Dermis microvascular lymphatic vessel endothelial cell (primary cell): ENCODE data around the gene CDKN1C. TPM values are rescaled to one million over a fixed set of nuclear protein-coding genes. Genes with fewer than 3 reads are reported as not detected.

Experiments used
- DNase-seq, 2 donors: peaks; one replicate each; pipeline versions ENCODE4 v3.0.0 to v3.0.0-alpha.2; 2010; ENCODE audit warnings: low read depth in 2 of 2
- total RNA-seq: library from RNA; depleted of rRNA; stranded (reverse); fragments of >200 nt; gene quantifications from 2 replicates; pipeline ENCODE4 v1.2.1, GENCODE V29; 2014

Gene CDKN1C
- total RNA-seq, 1 donor from 2014 or later = 19.4 TPM

GRCh38 chr11:2848497-2848896, 37.1 kb downstream of the CDKN1C start:
- no peak for DNase-seq

GRCh38 chr11:2847561-2847960, 38.0 kb downstream of the CDKN1C start:
- no peak for DNase-seq

- no peak for DNase-seq
Measured at GRCh38 chr11:2846470-2846869, 39.1 kb downstream of the CDKN1C start.

DNA sequence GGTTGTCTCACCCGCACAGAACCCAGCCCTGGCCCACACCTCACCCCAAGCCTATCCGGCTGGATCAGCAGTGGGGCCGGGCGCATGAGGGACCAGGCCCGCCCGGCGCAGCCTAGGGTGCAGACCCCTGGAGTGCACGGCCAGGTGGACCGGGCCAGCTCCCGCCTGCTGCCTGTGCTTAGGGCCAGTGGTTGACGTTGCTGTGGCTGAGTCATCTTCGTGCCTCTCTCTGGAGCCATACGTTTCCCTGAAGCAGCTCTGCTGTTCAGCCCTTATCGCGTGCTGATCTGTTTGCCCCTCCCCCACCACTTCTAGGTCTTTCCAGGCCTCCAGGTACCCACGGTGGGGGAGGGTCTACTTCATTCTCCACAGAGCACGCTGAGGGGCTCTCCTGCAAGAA, 39.5 kb downstream of the CDKN1C start:
- no peak for DNase-seq

DNA sequence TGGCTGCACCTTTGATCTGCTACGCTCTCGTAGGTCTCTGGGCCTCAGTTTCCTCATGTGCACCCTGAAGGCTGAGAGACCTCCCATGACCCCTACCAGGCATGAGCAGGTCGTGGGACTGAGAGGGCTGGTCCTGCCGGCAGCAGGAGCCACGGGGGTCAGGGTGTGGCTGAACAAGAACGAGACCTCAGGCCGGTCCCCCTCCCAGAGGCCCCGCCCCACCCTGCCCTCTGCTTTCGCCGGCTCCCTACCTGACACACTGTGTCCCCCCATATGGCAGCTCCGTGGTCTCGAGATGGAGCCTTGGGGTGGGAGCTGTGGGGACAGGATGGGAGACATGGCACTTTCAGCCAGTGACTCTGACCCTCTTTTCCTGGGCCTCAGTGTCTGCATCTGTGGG, 40.6 kb downstream of the CDKN1C start:
- no peak for DNase-seq

DNA sequence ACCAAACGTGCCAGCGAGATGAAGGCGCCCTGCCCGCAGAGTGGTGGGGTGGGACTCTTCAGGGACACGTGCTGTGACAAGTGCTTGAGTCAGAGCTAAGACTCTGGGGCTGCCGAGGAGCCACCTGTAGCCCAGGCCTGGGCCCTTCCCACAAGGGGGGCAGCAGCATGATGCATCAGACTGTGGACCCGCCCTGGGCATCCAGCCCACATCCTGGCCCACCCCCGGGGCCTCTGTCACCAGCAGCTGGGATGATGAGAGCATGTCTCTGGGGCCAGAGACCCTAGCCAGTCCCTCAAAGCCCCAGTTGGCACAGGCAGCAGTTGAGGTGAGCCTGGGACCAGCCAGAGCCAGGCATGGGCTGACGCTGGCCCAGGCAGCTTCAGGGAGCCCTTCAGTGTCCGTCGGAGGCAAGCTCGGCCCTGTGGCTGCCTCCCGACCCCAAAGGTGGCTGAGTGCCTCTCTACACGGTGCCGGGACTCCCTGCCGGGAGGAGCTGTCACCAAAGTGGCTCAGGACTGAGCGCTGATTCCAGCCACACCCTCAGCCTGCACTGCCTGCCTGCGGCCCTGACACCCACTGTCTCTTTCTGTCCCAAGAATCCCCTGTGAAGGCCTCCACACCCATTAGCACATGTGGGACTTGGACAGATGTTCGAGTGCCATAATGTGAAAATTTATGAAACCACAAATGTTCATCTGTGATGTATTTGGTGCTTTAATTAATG, 41.3 kb downstream of the CDKN1C start:
- DNase-seq = no peak

DNA sequence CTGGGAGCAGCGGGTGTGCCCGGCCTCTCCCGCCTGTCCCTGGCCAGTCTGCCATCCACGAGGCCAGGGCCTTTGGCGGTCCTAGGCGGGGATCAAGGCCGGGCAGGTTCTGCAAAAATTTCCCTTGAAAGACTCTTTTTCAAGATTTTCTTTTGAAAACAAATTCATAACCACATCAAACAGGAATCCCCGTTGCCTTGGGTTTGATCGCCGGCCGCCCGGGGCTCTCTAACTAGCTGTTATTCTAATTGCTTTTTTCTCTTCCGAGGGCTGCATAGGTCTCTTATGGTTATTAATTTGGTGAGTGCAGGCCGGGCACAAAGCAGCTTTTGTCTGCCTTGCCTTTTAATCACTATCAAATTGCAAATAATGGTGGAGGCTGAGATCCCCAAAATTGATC, 42.0 kb downstream of the CDKN1C start:
- no peak for DNase-seq

GRCh38 chr11:2842876-2843275, 42.7 kb downstream of the CDKN1C start:
- no peak for DNase-seq

DNA sequence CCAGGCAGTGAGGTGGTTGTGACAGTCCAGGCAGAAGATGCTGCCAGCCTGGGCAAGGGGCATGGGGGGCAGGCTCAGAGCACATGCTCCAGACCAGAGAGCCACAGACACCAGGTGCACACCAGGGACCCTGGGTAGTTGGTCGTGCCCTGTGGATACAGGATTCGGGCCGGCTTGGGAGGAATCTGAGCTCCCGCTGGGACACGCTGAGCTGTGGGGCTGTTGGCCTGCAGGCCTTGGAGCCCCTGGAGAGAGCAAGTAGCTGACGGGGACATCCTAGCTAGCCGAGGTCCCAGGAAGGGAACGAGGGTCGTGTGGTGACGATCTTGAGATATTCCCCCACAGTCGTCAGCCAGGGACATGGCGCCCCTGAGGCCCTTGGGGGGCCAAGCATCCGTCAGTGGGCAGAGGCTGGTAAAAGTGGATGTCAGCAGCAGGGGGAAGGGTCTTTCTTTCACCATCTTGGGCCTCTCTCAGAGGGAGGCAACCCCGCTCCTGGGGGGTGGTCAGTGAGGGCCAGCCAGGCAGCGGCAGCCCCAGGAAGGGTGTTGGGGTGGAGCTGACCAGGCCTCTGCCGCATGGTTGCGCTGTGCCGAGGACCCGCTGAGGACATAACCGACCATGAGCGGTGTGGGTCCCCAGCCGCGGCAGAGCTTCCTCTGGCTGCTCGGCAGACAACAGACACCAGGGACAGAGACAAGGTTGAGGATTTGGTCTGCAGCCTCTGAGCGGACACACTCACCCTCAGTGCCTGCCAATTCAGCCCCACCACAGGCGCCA, 44.0 kb downstream of the CDKN1C start:
- DNase-seq = no peak

- DNase-seq = no peak
Measured at GRCh38 chr11:2839395-2839943, 46.1 kb downstream of the CDKN1C start.

DNA sequence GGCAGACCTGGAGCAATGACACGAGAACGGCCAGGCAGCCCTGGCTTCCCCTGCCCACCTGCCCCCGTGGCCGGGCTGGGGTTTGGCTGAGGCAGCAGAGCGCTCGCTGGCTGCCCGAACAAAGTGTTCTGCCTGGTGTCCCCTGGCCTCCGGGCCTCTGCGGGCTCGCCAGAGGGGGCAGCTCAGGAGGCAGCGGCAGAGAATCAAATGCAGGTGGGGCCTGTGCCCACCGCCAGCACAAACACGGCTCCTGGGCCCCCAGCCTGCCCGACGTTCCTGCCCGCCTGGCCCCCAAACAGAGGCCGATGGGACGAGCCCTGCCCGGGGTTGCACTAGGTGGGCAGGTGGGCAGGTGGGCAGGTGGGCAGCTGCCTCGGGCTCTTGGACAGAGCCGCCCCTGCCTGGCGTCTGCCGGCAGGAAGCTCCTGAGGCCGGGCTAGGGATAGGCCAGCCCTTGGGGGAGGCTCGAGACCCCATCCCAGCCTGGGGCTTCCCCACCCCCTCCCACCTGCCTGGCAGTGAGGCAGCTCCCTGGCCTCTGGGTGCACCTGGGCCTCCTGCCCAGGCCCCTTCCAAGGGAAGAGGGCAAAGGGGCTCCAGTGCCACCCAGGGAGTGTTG, 46.8 kb downstream of the CDKN1C start:
- DNase-seq = no peak

DNA sequence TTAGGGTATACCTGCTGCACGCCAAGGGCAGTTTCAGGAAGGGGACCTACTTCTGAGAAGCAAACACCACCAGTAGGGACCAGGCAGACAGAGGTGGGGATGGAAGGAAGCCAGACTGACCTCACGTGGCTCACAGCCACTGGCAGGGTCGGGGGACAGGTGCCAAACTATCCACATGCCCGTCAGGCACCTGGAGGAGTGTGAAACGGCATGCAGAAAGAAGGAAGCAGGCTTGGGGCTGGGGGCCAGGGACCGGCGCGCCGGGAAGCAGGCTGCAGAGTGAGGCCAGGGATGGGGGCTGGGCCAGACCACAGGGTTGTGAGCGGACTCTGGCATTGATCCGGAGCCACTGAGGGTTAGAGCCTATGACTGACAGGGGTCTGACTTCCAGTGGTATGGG, 47.5 kb downstream of the CDKN1C start:
- DNase-seq = no peak

GRCh38 chr11:2837651-2838050, 47.9 kb downstream of the CDKN1C start:
- DNase-seq = no peak

DNA sequence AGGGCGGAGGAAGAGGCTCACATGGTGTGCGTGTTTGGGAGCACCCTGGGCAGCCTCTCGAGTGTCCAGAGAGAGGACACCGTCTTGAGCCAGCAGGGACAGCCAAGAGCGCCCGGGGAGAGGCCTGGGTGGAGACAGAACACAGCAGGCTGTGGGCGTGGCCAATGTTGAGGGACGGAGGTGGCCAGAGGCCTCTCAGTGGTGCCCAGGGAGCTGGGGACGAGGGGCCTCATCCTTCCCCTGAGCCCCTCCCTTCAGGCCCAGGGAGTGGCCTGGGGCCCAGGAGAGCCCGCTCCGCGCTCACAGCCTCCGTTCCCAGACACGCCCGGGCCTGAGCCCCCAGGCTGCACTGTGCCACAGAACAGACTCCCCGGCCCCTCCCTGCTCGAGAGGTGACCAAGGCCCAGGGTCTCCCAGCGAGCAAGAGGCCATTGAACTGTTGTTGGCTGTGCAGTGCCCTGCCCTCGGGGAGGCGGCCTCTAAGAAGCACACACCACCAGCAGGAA, 48.4 kb downstream of the CDKN1C start:
- no peak for DNase-seq

DNA sequence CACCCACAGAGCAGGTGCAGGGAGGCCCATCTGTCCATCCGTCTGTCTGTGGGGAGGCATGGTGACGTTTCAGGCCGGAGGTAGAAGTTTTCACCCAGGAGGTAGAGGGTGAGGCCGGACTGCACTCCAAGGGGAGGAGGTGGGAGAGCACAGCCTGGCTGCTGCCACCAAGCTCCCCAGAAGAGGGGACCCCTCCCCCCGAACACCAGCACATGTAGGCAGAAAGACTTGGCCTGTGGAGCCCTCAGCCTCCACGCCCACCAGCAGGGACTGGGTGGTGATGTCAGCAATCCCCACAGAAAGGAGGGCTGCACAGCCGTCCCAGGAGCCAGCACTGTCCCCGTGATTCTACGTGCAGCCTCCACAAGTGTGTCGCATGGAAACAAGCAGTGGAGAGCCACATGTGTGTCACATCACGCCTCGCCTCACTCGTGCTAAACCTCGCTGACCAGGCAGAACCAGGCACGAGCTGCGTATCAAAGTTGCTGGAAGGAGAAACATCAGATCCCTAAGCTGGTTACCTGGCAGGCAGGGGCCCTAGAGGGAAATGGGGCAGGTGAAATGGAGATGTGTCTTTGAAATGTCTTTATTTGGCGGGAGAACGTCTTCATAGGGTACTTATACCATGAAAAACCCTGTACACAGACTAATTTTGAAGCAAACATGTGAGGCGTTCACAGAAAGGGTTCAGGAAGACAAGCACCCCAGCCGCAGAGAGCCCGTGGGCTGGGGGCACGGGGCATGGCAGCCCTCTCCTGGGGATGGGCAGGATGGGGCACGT, 49.1 kb downstream of the CDKN1C start:
- no peak for DNase-seq

- no peak for DNase-seq
Measured at GRCh38 chr11:2835751-2836150, 49.8 kb downstream of the CDKN1C start.

DNA sequence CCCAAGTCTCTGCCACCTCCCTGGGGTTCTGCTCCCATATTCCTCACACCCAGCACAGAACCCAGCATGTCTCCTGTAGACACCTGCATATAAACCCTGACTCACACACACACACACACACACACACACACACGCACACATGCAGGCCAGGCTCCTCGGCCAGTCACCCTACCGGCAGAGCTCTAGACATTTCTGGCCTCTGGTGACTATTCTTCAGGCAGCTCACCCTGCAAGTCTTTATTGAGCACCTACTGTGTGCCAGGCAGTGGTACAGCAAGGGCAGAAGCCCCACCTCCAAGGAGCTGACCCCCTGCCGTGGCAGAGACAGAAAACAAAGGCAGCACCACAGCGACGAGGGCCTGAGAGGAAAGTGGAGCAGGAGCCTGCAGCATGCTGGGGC, 50.3 kb downstream of the CDKN1C start:
- no peak for DNase-seq

- DNase-seq = no peak
Measured at GRCh38 chr11:2834503-2835273, 50.9 kb downstream of the CDKN1C start.

DNA sequence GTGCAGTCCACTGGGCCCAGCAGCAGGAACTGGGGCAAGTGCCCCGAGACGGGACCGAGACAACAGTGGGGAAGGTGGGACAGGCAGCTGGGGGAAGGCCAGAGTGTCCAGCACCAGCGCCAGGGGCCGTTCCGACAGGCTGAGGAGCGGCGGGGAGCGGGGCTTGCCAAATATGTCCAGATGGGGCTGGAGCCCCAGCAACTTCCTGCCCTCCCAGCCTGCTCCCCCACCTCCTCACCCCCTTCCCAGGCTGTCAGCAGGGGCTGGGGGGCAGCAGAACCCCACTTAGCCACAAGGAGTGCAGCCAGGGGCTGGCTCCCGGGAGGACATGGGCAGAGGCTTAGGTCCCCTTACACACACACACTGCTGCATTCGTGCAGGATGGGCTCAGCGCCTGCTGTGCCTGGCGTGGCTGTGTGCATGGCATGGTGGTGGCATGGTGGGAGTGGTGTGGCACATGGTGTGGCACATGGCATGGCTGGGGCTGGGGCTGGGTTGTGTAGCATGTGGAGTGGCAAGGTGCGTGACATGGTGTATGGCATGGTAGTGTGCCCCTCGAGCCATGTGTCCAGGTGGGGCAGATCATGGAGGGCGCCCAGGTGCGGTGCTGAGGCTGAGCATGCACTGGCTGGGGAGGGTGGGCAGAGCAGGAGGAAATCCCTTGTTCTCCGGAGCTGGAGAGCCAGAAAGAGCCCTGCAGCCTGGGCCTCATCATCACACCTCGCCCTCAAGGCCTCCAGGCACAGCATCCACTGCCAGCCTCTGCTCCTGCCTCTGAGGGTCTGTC, 51.7 kb downstream of the CDKN1C start:
- DNase-seq = no peak
